CD1c-positive myeloid dendritic cell (primary cell): ENCODE measurements around the gene COL4A2.

Experiments
- DNase-seq: peaks from one replicate; pipeline ENCODE4 v3.0.0-alpha.2; 2016; ENCODE audit errors: extremely low spot score

Gene COL4A2

GRCh38 chr13:110290153-110290552, 16.9 kb upstream of the COL4A2 start:
- no peak for DNase-seq

GRCh38 chr13:110290826-110291225, 16.3 kb upstream of the COL4A2 start:
- no peak for DNase-seq

GRCh38 chr13:110291286-110291685, 15.8 kb upstream of the COL4A2 start:
- no peak for DNase-seq

DNA sequence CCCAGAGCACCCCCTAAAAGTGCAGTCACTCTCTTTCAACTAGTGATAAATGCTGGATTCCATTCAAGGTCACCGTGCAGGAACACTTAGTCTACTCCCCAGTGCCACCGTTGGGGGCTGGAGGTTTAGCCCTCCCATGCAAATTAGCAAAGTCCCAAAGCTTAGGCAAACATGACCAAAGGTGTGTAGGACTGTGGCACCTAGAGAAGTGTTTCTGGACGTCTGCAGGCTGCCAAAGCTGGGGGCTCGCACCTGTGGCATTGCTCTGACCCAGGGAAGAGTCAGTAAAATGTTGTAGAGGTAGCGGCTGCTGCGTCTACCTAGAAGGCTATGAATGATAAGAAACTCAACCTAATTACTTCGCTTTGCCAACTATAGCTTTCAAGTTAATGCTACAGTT, 14.0 kb upstream of the COL4A2 start:
- DNase-seq = no peak

- no peak for DNase-seq
Measured at GRCh38 chr13:110293649-110294048, 13.4 kb upstream of the COL4A2 start.

DNA sequence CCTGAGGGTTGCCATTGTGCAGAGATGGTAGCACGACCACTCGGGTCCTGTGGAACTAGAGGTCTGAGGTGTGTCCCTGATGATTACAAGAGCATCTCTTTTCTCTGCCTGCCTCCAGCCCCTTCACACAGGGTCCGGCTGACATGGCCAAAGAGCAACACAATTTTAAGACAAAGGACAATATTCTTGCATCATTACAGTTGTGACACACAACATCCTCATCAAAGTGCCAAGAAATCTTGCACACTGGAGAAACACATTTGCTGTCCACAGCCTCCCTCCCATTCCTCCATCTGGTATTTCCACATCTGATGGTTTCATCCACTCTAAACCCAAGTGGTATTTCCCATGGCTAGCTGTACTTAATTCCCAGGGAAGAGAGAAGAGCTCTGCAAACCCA, 12.9 kb upstream of the COL4A2 start:
- DNase-seq = no peak

GRCh38 chr13:110294622-110295021, 12.5 kb upstream of the COL4A2 start:
- DNase-seq = no peak

GRCh38 chr13:110297011-110297410, 10.1 kb upstream of the COL4A2 start:
- DNase-seq = no peak

DNA sequence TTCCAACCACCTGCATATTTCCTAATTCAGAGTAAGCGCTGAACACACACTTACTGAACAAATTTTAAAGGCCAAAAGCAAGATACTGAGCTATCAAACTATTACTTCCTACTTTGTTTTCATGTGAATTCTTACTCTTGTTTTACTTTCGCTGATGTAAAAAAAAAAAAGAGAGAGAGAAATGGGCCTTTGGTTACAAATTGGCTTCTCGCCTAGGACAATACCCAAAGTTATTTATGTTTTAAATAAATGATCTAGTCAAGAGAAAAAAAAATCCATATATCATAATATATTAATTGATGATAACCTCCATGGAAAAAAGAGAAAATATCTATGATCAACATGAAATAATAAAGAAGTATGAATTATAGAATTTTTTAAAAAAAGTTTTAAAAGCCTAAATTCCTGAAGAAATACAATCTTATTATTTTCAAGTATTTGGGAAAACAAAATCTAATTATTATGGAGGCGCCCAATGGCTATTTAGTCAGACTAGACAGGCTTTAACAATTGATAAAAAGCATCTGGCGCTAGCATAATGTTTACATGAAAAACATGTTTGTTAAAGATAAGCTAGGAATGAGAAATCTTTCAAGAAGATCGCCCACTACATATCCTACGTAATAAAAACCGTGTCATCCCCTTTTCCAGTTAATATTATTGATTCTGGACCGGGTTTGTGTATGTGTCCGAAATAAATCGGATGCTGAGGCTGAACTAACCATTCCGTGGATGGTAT, 9.1 kb upstream of the COL4A2 start:
- no peak for DNase-seq

DNA sequence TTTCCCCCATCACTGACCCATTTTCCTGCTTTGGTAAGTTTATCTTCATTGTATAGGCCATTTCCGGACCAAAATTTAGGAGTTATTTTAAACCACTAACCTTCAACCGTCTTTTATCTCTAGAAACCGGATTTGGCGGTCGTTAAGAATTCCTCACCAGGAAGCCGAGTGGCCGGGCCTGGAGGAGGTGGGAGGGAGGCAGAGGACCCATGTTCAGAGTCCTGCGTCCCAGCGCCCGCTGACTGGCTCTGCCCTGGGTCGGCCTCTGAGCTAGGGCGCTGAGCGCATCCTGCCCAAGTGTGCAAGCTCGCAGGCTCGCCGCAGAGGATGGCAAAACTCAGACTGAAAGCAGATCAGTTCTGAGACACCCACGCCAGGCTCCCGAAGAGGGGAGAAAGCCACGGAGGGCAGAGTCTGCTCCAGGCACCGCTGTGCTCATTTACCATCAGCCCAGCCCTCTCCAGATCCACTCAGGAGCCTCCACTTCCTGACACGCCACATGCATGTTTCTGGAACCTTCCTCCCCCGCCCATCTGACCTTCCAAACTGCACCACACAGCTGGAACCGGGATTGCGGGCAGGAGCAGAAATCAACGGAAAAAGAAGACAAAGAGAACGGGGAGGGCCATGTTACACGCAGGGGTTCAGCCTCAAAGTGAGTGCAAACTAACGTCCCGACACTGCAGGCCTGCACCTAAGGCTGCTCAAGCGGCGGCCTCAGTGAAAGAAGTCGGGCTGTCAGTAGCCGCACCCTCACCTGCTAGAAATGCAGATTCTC, 8.4 kb upstream of the COL4A2 start:
- no peak for DNase-seq

GRCh38 chr13:110299283-110299840, 7.7 kb upstream of the COL4A2 start:
- DNase-seq = no peak

GRCh38 chr13:110300090-110300815, 6.8 kb upstream of the COL4A2 start:
- DNase-seq = no peak

DNA sequence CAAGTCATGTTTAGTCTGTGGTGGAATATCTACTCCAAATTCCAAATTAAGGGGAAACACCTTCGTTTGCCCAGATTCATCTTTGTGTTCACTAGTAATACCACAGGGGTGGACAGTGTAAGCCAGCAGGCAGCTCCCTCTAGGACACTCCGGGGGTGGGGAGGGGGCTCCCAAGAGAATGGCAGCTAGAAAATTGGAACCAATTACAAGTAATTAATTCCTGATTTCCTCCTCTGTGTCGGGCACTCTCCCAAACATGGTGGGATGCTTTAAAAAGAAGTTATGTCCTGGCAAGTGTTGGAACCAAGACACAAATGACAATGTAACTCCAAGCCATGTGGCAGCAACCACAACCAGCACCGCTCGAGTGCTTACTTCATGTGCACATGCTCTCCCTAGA, 6.0 kb upstream of the COL4A2 start:
- DNase-seq = no peak

DNA sequence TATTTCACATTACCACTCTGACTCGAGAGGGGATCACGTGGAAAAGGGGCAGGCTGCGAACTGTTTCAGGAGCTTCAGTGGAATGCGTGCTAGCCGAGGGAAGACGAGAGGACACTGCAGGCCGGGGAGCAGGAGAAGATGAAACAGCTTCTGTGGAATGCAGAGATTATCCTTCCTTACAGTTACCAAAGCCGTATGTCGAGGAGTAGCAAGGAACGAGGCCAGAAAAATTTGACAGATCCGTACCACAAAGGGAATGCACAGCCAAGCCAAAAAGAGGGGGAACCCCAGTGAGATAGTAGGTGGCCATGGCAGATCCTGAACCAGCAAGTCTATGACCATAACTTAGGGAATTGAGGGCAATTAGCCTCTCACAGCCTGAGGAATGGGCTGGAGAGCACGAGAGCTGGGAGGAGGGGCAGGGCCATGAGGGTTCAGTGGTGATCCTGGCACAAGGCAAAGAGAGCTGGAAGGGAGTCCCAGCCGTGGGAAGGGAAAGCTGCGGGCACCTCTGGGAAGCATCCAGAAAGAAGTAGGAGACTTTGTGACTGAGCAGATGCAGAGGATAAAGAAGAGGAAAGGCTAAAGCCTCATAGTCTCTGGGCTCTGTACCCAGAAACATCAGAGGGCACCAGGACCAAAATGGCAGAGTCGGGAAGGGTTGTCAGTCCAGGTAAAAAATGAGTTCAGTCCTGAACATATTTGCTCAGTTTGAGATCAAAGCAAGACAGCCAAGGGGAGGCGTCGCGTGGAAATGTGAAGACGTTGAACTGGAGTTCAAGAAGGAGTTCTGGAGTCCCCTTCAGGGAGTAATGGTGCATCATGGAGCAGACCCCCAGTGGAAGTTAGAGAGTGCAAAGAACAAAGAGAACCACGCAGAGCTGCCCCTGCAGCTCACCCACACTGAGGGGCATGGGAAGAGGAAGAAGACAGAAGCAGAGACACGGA, 5.2 kb upstream of the COL4A2 start:
- DNase-seq = no peak

DNA sequence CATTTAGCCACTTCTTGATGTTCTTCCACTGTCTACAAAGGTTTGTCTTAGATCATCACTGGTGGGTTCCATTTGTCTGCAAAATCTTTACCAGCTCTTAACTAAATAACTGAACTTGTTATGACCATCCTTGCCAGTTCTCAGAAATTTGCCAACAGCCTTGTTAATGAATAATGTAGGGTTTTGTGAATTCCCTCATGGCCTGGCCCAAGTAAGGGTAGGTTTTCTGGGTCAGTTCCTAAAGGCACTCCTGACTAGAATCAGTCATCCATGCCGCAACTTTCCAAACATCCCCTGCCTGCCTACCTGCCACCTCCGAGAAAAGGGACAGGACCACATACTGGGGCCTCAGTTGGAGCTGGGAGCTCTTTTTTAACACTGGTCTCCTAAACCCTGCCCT, 4.1 kb upstream of the COL4A2 start:
- no peak for DNase-seq

DNA sequence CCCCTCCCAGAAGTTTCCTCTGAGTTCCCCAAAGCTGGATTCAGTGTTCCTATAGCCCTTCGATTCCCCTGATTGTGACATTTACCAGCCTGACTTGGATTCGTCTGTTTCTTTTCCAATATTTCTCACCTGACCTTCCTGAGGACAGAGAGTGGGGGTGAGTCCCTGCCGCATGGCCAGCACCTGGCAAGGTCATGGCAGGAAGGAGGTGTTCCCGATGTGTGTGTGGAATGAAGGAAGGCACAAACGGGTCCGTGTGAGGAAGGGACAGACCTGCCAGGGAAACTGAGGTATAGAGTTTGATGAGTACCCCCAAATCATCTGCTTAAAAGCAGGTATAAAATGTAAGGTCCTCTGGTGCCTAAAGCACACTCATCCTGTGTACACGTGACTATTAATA, 3.4 kb upstream of the COL4A2 start:
- no peak for DNase-seq

- DNase-seq = no peak
Measured at GRCh38 chr13:110304256-110304655, 2.8 kb upstream of the COL4A2 start.

DNA sequence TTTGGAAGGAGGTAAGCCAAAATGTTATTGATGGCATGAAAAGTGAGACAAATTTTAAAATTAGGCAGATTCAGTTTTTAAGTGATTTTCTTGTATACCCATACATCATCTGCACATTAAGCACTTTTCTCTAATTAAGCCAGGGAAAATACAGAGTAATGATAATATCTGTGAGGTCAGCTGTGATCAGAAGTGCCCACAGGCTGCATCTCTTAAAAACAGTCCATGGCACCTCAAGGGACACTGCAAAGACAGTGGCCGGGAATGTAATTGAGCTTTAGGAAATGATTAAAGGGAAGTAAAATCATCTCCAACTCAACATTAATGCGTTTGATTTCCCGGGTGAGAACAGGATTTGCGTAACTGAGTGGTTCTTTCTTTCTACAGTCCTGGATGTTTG, 2.1 kb upstream of the COL4A2 start:
- DNase-seq = no peak

GRCh38 chr13:110305544-110305943, 1.5 kb upstream of the COL4A2 start:
- DNase-seq = no peak

GRCh38 chr13:110305949-110306339, 1.1 kb upstream of the COL4A2 start:
- no peak for DNase-seq

- DNase-seq = no peak
Measured at GRCh38 chr13:110306340-110306959, 634 bp upstream of the COL4A2 start.
